Neural progenitor cell (in vitro differentiated cells): ENCODE measurements around the gene KRT222.

Source experiments
- CTCF ChIP-seq: fragments of 200-600 bp; sonication (generic); IDR thresholded peaks from 2 replicates; pipeline ENCODE4 v1.5.1; 2017; ENCODE audit warnings: antibody characterized with exemption, mild to moderate bottlenecking
- EZH2 ChIP-seq: fragments of 200-600 bp; sonication (generic); IDR thresholded peaks from 2 replicates; pipeline ENCODE4 v1.6.1; 2017; ENCODE audit warnings: antibody characterized with exemption, mild to moderate bottlenecking, moderate library complexity
- EZH2phosphoT487 ChIP-seq: fragments of 200-600 bp; sonication (generic); IDR thresholded peaks from 2 replicates; pipeline ENCODE4 v1.6.1; 2017; ENCODE audit warnings: antibody characterized with exemption

GRCh38 chr17:40647624-40648383 is 17.2 kb downstream of the KRT222 start, which contains the start of gene SMARCE1:
- no peak for TF ChIP-seq EZH2phosphoT487
- TF ChIP-seq CTCF: no peak
- peak; percentile 33 for TF ChIP-seq EZH2
